Heart right ventricle (tissue), 16 donors: ENCODE results near the gene CCDC197. TPM values are rescaled to one million over a fixed set of nuclear protein-coding genes. Genes with fewer than 3 reads are reported as not detected.
A peak's percentile ranks its signal among the peaks of the same experiment; 100 is the strongest.

ENCODE experiments used
- ATAC-seq, 8 donors: fragments of 200-7000 bp; cut with Tn5 transposase; one replicate each; pipeline ENCODE4 v1.9.1; 2020; ENCODE audit warnings: mild to moderate bottlenecking in 8 of 8, moderate library complexity in 8 of 8, moderate number of reproducible peaks in 1 of 8
- DNase-seq, 2 donors: peaks; one replicate each; pipeline ENCODE4 v3.0.0-alpha.2; 2020
- H3K27ac ChIP-seq, 10 donors: fragments of 200-600 bp; sonication (generic) in 2 of 10; one replicate each; pipeline versions ENCODE4 v1.5.0 to v1.8.0; 2020 to 2022; ENCODE audit warnings: mild to moderate bottlenecking in 3 of 10
- H3K27me3 ChIP-seq, 7 donors: fragments of 200-600 bp; one replicate each; pipeline ENCODE4 v1.8.0; 2021 to 2022; ENCODE audit warnings: mild to moderate bottlenecking in 2 of 7
- H3K36me3 ChIP-seq, 9 donors: fragments of 200-600 bp; sonication (generic) in 1 of 9; one replicate each; pipeline versions ENCODE4 v1.5.0 to v1.8.0; 2020 to 2022; ENCODE audit warnings: mild to moderate bottlenecking in 2 of 9
- H3K4me1 ChIP-seq, 9 donors: fragments of 200-600 bp; sonication (generic) in 1 of 9; one replicate each; pipeline versions ENCODE4 v1.5.0 to v1.8.0; 2020 to 2022; ENCODE audit warnings: mild to moderate bottlenecking in 4 of 9
- H3K4me3 ChIP-seq, 10 donors: fragments of 200-600 bp; sonication (generic) in 2 of 10; one replicate each; pipeline versions ENCODE4 v1.5.0 to v1.8.0; 2020 to 2022; ENCODE audit warnings: mild to moderate bottlenecking in 7 of 10, moderate library complexity in 2 of 10
- H3K9me3 ChIP-seq, 11 donors: fragments of 200-600 bp in 10 of 11; sonication (generic) in 2 of 11; one replicate each; pipeline versions ENCODE4 v1.5.0 to v1.8.0; 2013 to 2022; ENCODE audit warnings: mild to moderate bottlenecking in 2 of 11, control low read depth in 1 of 11, moderate library complexity in 1 of 11
- WGBS, 2 donors: extraction: QIAGEN DNeasy Blood & Tissue Kit; methylation state at CpG; one replicate each; pipeline ENCODE4 v1.1.7; 2013; ENCODE audit warnings: inconsistent platforms in 1 of 2; 5-methylcytosine and 5-hydroxymethylcytosine counted together
- intact Hi-C, 10 donors: fragments of 100-400 bp; cut with DNase I; formaldehyde crosslinking; loops; one replicate each; pipeline versions ENCODE4 v1.11.1 to v1.14.2; 2022
- polyA plus RNA-seq, 2 donors: library from polyadenylated mRNA; stranded (reverse); fragments of 200-250 nt; gene quantifications; one replicate each; pipeline ENCODE4 v1.2.3, GENCODE V29; 2013
- total RNA-seq, 10 donors: library from RNA; stranded (reverse); fragmentation: NEBNext Ultra II Directional in 3 of 10; extraction: Animal tissue kit (Norgen Biotek cat#: 25700) in 3 of 10; gene quantifications; one replicate each; pipeline versions ENCODE4 v1.2.1 to v1.2.4, GENCODE V29; 2021 to 2023
- TF ChIP-seq, protein P1 (sequence below), 9 donors: fragments of 200-600 bp; sonication (generic) in 2 of 9; IDR thresholded peaks; one replicate each; pipeline versions ENCODE4 v1.5.0 to v1.8.0; 2021 to 2022; ENCODE audit warnings: antibody characterized with exemption in 9 of 9, mild to moderate bottlenecking in 5 of 9, moderate library complexity in 1 of 9
- donor health status: Arrhythmogenic right ventricular cardiomyopathy.
- donor health status: ischemic (EF 13 %, LVEDD 7.1; RV severe dilation, severe dysfunction).
- donor health status: healthy with polysubstance abuse.
- donor health status: DM: no; HTN: yes; CAD: no.
- donor health status: DM: no; HTN: no; CAD: no.
- donor health status: ischemic (EF 25% LVEDD 6.9; RV normal size, moderate dysfunction).
- donor health status: ischemic (EF 25% LVEDD 5.7; RV mildly dilated, moderate dysfunction).
- donor health status: healthy.
- donor health status: DM: yes; HTN: yes; CAD: no.
- donor health status: Ischemic cardiomyopathy.
- donor health status: ischemic (EF 35%, LVEDD 5.7; RV mildly dilated, moderate dysfunction).
- donor health status: nonischemic (EF 11% LVEDD 7.7; RV severe dilation, severe dysfunction).
- donor health status: DM: yes; HTN: yes; CAD: no.
- donor health status: PGD.
- donor health status: ischemic (EF 29% LVEDD 5.4; RV normal size, mild dysfunction).
- donor health status: nonischemic (EF 23%, LVEDD 6.1; RV moderate dilation, normal function).

Gene CCDC197
- total and polyA plus RNA-seq, 12 donors, result 0.40 to 1.6 (median 0.86) TPM; not detected in 2

DNA sequence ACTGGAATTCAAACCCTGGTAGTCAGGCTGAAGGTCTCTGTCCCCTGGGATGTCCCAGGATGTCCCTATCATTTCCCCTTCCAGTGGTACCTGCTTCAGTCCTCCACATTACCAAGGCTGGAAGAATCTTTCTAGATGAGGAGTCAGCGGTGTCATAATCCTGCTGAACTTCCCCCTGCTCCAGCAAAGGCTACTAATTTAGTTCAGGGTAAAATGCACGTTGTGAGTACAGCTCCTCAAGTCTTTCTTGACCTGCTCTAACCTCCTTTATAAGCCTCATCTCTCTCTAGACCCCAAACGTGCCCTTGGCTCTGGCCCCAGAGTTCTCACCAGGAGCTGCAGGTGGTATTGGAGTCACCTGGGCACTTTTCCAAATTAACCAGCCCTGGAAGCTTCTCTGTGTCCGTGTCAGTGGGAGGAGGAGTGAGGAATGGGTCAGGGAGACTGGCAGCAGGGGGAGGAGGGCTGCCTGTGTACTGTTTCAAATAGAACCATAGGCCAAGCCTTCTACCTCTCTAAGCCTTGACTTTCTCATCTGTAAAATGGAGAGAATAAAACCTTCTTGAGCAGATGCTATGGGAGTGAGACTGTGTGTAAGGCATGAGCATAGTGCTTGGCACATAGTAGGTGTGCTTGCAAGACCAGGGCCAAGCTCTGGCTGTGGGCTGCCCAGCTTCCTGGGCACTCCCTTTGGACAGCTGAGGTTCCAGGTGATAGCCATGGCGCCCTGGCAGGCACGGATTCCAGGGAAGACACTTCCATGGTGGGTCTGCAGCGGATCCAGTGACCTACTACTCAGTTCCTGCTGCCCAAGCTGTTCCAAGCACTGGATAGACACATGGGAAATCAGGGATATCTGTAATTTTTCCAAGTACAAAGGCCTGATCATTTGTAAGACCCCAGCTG, 45.2 kb upstream of the CCDC197 start:
- Histone ChIP-seq H3K4me1 (peaks cover 7 to 56% (median 36%) of the 10 kb centered on the region in 9 donors), H3K27me3 (peaks cover 0 to 4% (median 0%) of the 10 kb centered on the region in 7 donors), H3K9me3 (no peaks in the 10 kb centered on the region), H3K4me3 (no peak overlapping the region), H3K36me3 (peaks cover 0 to 65% (median 20%) of the 10 kb centered on the region in 9 donors), H3K27ac (peak overlapping the region in 3 of 10 donors; percentile 9 to 39 (median 12))
- intact Hi-C loops, result no loop called here
- ATAC-seq (no peak), DNase-seq (no peak)
- WGBS, 2 donors, result 53 to 56% methylated on average over 7 of the region's 7 CpGs
- TF ChIP-seq, protein P1, sequence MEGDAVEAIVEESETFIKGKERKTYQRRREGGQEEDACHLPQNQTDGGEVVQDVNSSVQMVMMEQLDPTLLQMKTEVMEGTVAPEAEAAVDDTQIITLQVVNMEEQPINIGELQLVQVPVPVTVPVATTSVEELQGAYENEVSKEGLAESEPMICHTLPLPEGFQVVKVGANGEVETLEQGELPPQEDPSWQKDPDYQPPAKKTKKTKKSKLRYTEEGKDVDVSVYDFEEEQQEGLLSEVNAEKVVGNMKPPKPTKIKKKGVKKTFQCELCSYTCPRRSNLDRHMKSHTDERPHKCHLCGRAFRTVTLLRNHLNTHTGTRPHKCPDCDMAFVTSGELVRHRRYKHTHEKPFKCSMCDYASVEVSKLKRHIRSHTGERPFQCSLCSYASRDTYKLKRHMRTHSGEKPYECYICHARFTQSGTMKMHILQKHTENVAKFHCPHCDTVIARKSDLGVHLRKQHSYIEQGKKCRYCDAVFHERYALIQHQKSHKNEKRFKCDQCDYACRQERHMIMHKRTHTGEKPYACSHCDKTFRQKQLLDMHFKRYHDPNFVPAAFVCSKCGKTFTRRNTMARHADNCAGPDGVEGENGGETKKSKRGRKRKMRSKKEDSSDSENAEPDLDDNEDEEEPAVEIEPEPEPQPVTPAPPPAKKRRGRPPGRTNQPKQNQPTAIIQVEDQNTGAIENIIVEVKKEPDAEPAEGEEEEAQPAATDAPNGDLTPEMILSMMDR (IDR thresholded peaks at IDR 0.05), result no peak

GRCh38 chr14:93952829-93953228, 44.3 kb upstream of the CCDC197 start:
- WGBS, 2 donors, result 75 to 89% methylated on average over 3 of the region's 3 CpGs

DNA sequence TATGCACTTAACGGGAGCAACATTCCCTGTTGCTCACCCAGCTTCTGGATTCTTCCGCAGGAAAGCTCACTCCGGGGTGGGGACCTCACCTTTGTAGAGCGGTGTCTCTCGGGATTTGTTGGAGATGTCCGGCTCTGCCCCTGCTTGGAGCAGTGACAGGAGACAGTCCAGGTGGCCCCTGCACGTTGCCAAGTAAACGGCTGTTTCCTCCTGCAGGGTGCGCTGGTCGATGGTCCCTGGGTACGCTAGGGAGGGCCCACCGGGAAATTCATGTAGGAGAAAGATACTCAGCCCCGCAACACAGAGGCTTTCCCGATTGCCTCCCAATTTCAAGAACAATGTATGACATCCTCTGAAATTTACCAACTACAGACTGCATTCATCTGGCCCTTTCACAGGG, 43.8 kb upstream of the CCDC197 start:
- intact Hi-C loops, result no loop called here
- Histone ChIP-seq H3K27ac (peak overlapping the region in 8 of 10 donors; percentile 12 to 91 (median 67)), H3K4me1 (peaks cover 7 to 63% (median 49%) of the 10 kb centered on the region in 9 donors), H3K9me3 (no peaks in the 10 kb centered on the region), H3K27me3 (peaks cover 0 to 4% (median 0%) of the 10 kb centered on the region in 7 donors), H3K36me3 (peaks cover 0 to 59% (median 16%) of the 10 kb centered on the region in 9 donors), H3K4me3 (peak overlapping the region in 1 of 10 donors; percentile 37)
- DNase-seq (no peak), ATAC-seq (peak in 3 of 8 donors; percentile 26 to 51 (median 48))
- 30 to 38% methylated on average over 14 of the region's 14 CpGs for WGBS, 2 donors
- TF ChIP-seq, protein P1 (IDR thresholded peaks at IDR 0.05), result peak in 5 of 9 donors; percentile 21 to 45 (median 24)

More at GRCh38 chr14:93952829-93953228, 44.3 kb upstream of the CCDC197 start:
- no peak overlapping the region for H3K4me3 ChIP-seq
- peaks cover 0 to 4% (median 0%) of the 10 kb centered on the region in 7 donors for H3K27me3 ChIP-seq
- H3K36me3 ChIP-seq, result peaks cover 0 to 61% (median 16%) of the 10 kb centered on the region in 9 donors
- H3K9me3 ChIP-seq, result no peaks in the 10 kb centered on the region
- H3K4me1 ChIP-seq, result peaks cover 7 to 59% (median 45%) of the 10 kb centered on the region in 9 donors
- intact Hi-C loops, result no loop called here
- no peak for DNase-seq
- no peak for ATAC-seq
- TF ChIP-seq, protein P1 (IDR thresholded peaks at IDR 0.05), result no peak
- H3K27ac ChIP-seq, result peak overlapping the region in 3 of 10 donors; percentile 4 to 53 (median 12)

DNA sequence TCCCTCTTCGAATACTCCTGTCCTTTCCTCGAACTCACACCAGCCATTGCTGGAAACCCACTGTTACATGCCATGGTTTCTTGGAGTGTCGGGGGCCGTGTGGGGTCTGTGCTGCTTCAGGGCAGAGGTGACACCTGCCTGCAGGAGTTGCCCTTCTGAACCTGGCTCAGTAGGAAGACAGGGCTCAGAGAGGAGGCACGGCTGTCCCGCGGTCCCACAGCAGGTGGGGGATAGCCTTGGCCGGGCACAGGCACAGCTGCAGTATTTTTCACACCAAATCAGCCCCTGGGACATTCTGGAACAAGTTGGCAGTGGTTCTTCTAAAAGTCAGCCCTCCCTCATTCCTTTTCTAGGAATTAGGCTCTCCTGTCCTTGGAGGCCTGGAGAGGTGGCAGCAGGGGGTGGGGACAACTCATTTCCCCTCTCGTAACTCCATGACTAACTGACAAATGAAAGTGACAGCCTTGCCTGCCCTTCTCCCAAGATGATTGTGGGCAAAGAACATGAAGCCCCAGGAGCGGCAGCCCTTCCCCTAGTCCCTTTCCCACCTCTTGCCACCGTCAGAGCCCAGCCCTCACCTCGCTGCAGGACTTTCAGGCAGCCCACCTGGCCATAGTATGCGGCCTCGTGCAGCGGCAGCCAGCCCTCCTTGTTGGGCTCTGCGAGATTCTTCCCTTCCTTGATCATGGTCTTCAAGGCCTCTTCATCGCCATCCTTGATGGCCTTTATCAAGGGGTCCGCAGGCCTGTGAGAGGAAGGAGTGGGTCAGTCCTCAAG, 43.2 kb upstream of the CCDC197 start:
- DNase-seq, result no peak
- intact Hi-C loops, result no loop called here
- peak overlapping the region in 9 of 10 donors; percentile 12 to 91 (median 53) for H3K27ac ChIP-seq
- H3K4me3 ChIP-seq, result peak overlapping the region in 1 of 10 donors; percentile 37
- H3K27me3 ChIP-seq, result peaks cover 0 to 4% (median 0%) of the 10 kb centered on the region in 7 donors
- TF ChIP-seq, protein P1 (IDR thresholded peaks at IDR 0.05), result no peak
- no peak for ATAC-seq
- no peaks in the 10 kb centered on the region for H3K9me3 ChIP-seq
- peaks cover 7 to 70% (median 56%) of the 10 kb centered on the region in 9 donors for H3K4me1 ChIP-seq
- WGBS, 2 donors, result 65 to 74% methylated on average over 18 of the region's 18 CpGs
- H3K36me3 ChIP-seq, result peaks cover 0 to 59% (median 10%) of the 10 kb centered on the region in 9 donors
